ENCODE measurements around the gene PDE4B. TPM values are rescaled to one million over a fixed set of nuclear protein-coding genes. Genes with fewer than 3 reads are reported as not detected.

Gene PDE4B
- total and polyA plus RNA-seq, 10 of the 15 experiments (the other 5 are each of a cell fraction or from before 2014, with no cell fraction given) = 3.0 to 13.2 (median 5.7) TPM

DNA sequence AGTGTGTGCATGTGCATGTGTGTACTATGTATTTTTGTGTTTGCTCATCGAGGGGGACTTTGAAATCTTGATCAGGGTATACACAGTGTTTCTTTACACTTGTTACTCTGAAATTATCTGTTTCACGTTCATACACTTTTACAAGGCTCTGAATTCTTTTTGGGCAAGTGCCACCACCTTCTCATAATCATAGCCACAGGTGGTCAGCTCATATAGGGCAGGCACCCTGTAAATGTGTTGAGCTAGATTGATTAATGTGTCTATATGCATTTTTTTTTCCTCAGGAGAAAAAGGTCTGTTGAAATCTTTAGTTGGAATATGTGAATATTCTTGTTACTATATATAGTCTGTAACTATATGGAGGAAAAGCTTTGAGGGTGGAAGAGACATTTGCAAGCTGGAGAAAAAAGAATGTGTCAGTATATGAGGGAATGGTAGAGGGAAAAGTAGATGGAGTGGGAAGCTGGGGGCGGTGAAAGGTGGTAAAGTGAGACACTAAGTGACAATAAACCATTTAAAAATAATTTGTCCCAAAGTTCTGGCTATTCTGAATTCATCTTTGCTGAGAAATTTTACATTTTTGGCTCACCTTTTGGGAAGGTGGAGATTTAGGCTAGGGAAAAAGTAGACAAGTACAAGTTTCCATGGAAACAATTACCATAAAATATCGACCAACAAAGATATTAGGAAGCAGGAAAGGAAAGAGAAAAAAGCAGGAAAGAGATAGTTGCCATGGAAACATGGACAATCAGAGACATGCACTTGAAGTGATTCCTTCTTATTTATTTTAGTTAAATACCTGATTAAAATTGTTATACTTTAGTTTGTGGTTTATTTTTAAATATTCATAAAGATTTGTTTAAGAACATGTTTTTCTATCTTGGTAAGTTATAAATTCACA, 277.5 kb downstream of the PDE4B start:
- Histone ChIP-seq H3K27me3 (replicated peaks in 1 of 2; ENCODE audit: control insufficient read depth in 2 of 2, insufficient read depth in 2 of 2, low read length in 1 of 2) (no peaks in the 10 kb centered on the region), H3K9ac (ENCODE audit: control insufficient read depth, insufficient read depth, low read length) (no peak overlapping the region), H3K4me2 (ENCODE audit: control insufficient read depth, insufficient read depth) (no peak overlapping the region), H3K36me3 (ENCODE audit: control insufficient read depth in 2 of 2, insufficient read depth in 2 of 2, low read length in 1 of 2) (no peaks in the 10 kb centered on the region), H3K9me3 (replicated peaks; ENCODE audit: control insufficient read depth, insufficient read depth, low read length) (no peaks in the 10 kb centered on the region), H2AFZ (ENCODE audit: control insufficient read depth, low read depth, low read length) (no peak overlapping the region), H3K79me2 (ENCODE audit: control insufficient read depth, insufficient read depth, low read length) (no peaks in the 10 kb centered on the region), H4K20me1 (ENCODE audit: control insufficient read depth, insufficient read depth) (no peaks in the 10 kb centered on the region), H3K4me3 (no peak overlapping the region), H3K4me1 (ENCODE audit: control insufficient read depth, insufficient read depth, low read length) (no peaks in the 10 kb centered on the region), H3K27ac (ENCODE audit: control insufficient read depth, insufficient read depth) (no peak overlapping the region)
- RAD21 ChIA-PET (ENCODE audit: unreplicated experiment) = no interaction called here
- BruUV-seq (replicated peaks) = no TSS peak
- 1% methylated on average over 4 of the region's 4 CpGs for WGBS (ENCODE audit: insufficient coverage, insufficient replicate concordance, low lambda C conversion rate, missing lambda C conversion rate)
- TF ChIP-seq ZNF384 (IDR thresholded peaks at IDR 0.05; ENCODE audit: borderline replicate concordance, low read depth, low read length) (no peak), ZBED1 (IDR thresholded peaks at IDR 0.05; ENCODE audit: borderline replicate concordance) (no peak), YBX1 (IDR thresholded peaks at IDR 0.05) (no peak), RAD21 (IDR thresholded peaks at IDR 0.05; ENCODE audit: insufficient read depth, low read depth, low read length) (no peak), PAX5 (IDR thresholded peaks at IDR 0.05; ENCODE audit: borderline replicate concordance, low read depth, low read length) (no peak), ATF7 (IDR thresholded peaks at IDR 0.05; ENCODE audit: low read depth) (no peak)
- TF ChIP-seq, protein P1, sequence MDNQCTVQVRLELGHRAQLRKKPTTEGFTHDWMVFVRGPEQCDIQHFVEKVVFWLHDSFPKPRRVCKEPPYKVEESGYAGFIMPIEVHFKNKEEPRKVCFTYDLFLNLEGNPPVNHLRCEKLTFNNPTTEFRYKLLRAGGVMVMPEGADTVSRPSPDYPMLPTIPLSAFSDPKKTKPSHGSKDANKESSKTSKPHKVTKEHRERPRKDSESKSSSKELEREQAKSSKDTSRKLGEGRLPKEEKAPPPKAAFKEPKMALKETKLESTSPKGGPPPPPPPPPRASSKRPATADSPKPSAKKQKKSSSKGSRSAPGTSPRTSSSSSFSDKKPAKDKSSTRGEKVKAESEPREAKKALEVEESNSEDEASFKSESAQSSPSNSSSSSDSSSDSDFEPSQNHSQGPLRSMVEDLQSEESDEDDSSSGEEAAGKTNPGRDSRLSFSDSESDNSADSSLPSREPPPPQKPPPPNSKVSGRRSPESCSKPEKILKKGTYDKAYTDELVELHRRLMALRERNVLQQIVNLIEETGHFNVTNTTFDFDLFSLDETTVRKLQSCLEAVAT (IDR thresholded peaks at IDR 0.05) = no peak
- TF ChIP-seq, protein P2, sequence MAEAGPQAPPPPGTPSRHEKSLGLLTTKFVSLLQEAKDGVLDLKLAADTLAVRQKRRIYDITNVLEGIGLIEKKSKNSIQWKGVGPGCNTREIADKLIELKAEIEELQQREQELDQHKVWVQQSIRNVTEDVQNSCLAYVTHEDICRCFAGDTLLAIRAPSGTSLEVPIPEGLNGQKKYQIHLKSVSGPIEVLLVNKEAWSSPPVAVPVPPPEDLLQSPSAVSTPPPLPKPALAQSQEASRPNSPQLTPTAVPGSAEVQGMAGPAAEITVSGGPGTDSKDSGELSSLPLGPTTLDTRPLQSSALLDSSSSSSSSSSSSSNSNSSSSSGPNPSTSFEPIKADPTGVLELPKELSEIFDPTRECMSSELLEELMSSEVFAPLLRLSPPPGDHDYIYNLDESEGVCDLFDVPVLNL (IDR thresholded peaks at IDR 0.05; ENCODE audit: low read depth, low read length) = no peak
- FAIRE-seq (no peak), ATAC-seq (no peak), DNase-seq (ENCODE audit: low read depth, low spot score) (no peak)
- intact Hi-C loops (cut with micrococcal nuclease; ENCODE audit: unreplicated experiment) (no loop called here), in situ Hi-C loops (cut with MboI) (no loop called here)
- SMC1A ChIA-PET (ENCODE audit: uncharacterized antibody, unreplicated experiment) = no interaction called here
- POLR2A ChIA-PET = no interaction called here
- CTCF ChIA-PET = no interaction called here

Data from GM12878 (cell line).